Gastroesophageal sphincter (tissue), 4 donors: ENCODE measurements around the gene MMS22L. TPM values are rescaled to one million over a fixed set of nuclear protein-coding genes. Genes with fewer than 3 reads are reported as not detected.

Experiments
- ATAC-seq: fragments of 150-250 bp; one replicate; pipeline ENCODE4 v1.9.1; 2016; ENCODE audit warnings: mild to moderate bottlenecking, moderate library complexity
- H3K27ac ChIP-seq, 4 donors: fragments of 200-600 bp; sonication (generic) in 3 of 4; 1 replicate in 3 of 4; 2 replicates in 1 of 4; pipeline ENCODE4 v1.5.1; 2016 to 2019
- H3K27me3 ChIP-seq: fragments of 200-600 bp; sonication (generic); one replicate; pipeline ENCODE4 v1.5.1; 2019
- H3K36me3 ChIP-seq, 2 donors: fragments of 200-600 bp; sonication (generic); one replicate each; pipeline ENCODE4 v1.5.1; 2019; ENCODE audit warnings: control low read depth in 1 of 2
- H3K4me1 ChIP-seq, 3 donors: fragments of 200-600 bp; sonication (generic); 1 replicate in 2 of 3; 2 replicates in 1 of 3; pipeline ENCODE4 v1.5.1; 2016 to 2019; ENCODE audit warnings: control low read depth in 2 of 3
- H3K4me3 ChIP-seq, 2 donors: fragments of 200-600 bp; sonication (generic); one replicate each; pipeline ENCODE4 v1.5.1; 2019; ENCODE audit warnings: mild to moderate bottlenecking in 1 of 2, moderate library complexity in 1 of 2
- H3K9me3 ChIP-seq, 3 donors: fragments of 200-600 bp; sonication (generic); one replicate each; pipeline ENCODE4 v1.5.1; 2017 to 2019; ENCODE audit warnings: control low read depth in 2 of 3
- EP300 ChIP-seq: sonication (generic); formaldehyde crosslinking; IDR thresholded peaks from one replicate; pipeline ENCODE4 v1.6.1; 2017; ENCODE audit warnings: antibody characterized with exemption, mild to moderate bottlenecking
- POLR2A ChIP-seq, 2 donors: fragments of 450-650 bp; IDR thresholded peaks; one replicate each; pipeline ENCODE4 v1.6.1; 2017; ENCODE audit warnings: antibody characterized with exemption in 2 of 2, mild to moderate bottlenecking in 2 of 2, moderate library complexity in 1 of 2
- POLR2AphosphoS5 ChIP-seq: sonication (generic); formaldehyde crosslinking; IDR thresholded peaks from one replicate; pipeline ENCODE4 v1.6.1; 2017; ENCODE audit warnings: antibody characterized with exemption
- WGBS, 2 donors: methylation state at CpG; one replicate each; pipeline ENCODE4 v1.1.5; 2018; ENCODE audit warnings: low coverage in 1 of 2; 5-methylcytosine and 5-hydroxymethylcytosine counted together
- total RNA-seq, 4 donors: library from RNA; depleted of rRNA; stranded (reverse); fragments of >200 nt; gene quantifications; one replicate each; pipeline ENCODE4 v1.1.0, GENCODE V29; 2016
- TF ChIP-seq, protein P1 (sequence below), 4 experiments: fragments of 200-600 bp in 2 of 4; fragments of 450-650 bp in 2 of 4; sonication (generic) in 1 of 4; IDR thresholded peaks; one replicate each; pipeline ENCODE4 v1.5.1; 2017 to 2019; ENCODE audit warnings: antibody characterized with exemption in 4 of 4, mild to moderate bottlenecking in 2 of 4, moderate library complexity in 2 of 4

The MMS22L gene, protein sequence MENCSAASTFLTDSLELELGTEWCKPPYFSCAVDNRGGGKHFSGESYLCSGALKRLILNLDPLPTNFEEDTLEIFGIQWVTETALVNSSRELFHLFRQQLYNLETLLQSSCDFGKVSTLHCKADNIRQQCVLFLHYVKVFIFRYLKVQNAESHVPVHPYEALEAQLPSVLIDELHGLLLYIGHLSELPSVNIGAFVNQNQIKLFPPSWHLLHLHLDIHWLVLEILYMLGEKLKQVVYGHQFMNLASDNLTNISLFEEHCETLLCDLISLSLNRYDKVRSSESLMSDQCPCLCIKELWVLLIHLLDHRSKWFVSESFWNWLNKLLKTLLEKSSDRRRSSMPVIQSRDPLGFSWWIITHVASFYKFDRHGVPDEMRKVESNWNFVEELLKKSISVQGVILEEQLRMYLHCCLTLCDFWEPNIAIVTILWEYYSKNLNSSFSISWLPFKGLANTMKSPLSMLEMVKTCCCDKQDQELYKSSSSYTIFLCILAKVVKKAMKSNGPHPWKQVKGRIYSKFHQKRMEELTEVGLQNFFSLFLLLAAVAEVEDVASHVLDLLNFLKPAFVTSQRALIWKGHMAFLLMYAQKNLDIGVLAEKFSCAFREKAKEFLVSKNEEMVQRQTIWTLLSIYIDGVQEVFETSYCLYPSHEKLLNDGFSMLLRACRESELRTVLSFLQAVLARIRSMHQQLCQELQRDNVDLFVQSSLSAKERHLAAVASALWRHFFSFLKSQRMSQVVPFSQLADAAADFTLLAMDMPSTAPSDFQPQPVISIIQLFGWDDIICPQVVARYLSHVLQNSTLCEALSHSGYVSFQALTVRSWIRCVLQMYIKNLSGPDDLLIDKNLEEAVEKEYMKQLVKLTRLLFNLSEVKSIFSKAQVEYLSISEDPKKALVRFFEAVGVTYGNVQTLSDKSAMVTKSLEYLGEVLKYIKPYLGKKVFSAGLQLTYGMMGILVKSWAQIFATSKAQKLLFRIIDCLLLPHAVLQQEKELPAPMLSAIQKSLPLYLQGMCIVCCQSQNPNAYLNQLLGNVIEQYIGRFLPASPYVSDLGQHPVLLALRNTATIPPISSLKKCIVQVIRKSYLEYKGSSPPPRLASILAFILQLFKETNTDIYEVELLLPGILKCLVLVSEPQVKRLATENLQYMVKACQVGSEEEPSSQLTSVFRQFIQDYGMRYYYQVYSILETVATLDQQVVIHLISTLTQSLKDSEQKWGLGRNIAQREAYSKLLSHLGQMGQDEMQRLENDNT
- 10 to 100 TPM in 1 of 4 donors, 1 to 10 TPM in 3; 3.7 to 21.8 (median 4.3) TPM for total RNA-seq

DNA sequence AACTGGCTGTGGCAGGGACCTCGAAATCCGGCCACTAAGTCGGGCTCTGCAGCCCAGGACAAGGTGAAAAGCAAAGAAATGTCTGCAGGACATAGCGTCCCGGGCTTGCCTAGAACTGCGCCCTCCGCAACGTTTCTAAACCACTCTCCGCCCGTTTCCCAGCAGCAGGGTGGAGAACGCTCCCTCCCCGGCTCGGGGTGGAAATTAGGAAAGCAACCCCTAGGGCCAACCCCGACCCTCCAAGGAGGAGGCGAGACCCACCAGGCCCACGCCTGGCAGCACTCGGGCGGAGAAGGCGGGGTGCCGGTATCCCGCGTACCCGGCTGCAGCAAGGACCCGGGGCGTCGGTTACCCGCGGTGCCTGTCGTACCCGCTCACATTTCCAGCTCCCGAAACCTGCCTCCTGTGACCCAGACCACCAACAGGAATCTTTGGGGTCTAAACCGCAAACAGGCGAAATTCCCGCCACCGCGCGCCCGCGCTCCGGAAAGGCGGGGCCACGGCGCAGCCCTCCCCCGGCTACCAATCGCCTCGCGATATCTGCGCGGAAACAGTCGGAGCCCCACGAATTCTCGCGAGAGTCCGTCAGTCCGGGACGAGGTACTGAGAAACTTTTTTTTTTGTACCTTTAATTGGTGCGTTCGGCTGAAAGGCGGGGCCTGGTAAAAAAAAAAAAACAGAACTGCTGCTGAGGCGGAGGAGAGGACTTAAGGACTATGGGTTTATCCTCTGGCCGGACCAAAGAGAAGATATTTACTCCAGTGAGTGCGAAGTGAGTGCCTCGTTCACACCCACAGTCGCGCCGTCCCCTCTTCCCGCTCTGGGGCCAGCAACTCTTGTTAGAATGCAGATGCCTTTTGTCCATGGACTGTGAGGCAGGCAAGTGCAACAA lies at the start of gene MMS22L:
MMS22L (minus strand) TSS at position 491 of the 892 bp plus-strand sequence. CDS start 739 bp downstream, outside the sequence.
- H3K27ac ChIP-seq: peak within 1 kb of the TSS; percentile 19 to 80 (median 78)
- no peaks in the 10 kb centered on the region for H3K9me3 ChIP-seq
- peak; percentile 96 for ATAC-seq
- TF ChIP-seq, protein P1, sequence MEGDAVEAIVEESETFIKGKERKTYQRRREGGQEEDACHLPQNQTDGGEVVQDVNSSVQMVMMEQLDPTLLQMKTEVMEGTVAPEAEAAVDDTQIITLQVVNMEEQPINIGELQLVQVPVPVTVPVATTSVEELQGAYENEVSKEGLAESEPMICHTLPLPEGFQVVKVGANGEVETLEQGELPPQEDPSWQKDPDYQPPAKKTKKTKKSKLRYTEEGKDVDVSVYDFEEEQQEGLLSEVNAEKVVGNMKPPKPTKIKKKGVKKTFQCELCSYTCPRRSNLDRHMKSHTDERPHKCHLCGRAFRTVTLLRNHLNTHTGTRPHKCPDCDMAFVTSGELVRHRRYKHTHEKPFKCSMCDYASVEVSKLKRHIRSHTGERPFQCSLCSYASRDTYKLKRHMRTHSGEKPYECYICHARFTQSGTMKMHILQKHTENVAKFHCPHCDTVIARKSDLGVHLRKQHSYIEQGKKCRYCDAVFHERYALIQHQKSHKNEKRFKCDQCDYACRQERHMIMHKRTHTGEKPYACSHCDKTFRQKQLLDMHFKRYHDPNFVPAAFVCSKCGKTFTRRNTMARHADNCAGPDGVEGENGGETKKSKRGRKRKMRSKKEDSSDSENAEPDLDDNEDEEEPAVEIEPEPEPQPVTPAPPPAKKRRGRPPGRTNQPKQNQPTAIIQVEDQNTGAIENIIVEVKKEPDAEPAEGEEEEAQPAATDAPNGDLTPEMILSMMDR (IDR thresholded peaks at IDR 0.05): no peak
- TF ChIP-seq EP300 (no peak), POLR2A (IDR thresholded peaks at IDR 0.05) (no peak), POLR2AphosphoS5 (no peak)
- peaks cover 0 to 5% of the 10 kb centered on the region in 2 donors for H3K36me3 ChIP-seq
- 0% methylated on average over 11 to 26 of the region's 67 CpGs for WGBS, 2 donors
- H3K4me3 ChIP-seq: peak within 1 kb of the TSS; percentile 65 to 79
- peaks cover 0 to 20% (median 3%) of the 10 kb centered on the region in 3 donors for H3K4me1 ChIP-seq
- H3K27me3 ChIP-seq: no peaks in the 10 kb centered on the region

DNA sequence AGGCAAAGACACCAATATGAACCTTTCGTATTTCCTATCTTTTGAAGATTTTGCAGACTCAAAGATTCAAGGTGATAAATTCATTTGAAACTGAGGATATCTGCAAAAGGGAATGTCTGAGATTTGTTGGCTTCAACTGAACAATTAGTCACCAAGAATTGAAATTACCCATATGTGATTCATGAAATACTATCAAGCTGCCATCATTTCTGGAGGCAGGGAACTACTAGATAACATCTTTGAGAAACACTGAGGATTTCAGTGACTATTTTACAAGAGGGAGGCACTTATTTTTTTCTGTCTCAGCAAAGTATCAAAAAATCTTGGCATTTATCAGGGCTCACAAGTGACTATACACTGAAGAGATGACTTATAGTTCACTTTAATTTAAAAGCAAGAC lies 39.8 kb upstream of the MMS22L start:
- 67 to 75% methylated on average over 1 of the region's 1 CpG for WGBS, 2 donors

DNA sequence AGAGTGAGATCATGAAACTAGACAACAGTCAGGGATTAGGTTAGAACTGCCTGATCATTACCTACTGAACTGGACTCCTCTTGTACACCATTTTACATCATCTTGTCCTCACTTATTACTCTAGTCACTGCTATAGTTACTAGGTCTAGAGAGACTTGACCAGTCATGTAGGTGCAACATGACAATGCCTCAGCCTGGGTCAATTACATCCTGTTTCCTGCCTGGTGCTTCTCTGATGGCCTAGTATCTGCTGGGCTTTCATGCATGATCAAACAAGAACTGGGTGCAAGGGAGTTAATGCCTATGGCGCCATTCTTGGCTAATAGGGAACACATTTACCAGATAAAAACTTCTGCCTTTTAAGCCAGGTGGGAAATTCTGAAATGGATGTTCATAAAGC lies 39.2 kb upstream of the MMS22L start:
- Histone ChIP-seq H3K4me3 (no peak overlapping the region), H3K27me3 (no peaks in the 10 kb centered on the region), H3K27ac (no peak overlapping the region), H3K4me1 (no peaks in the 10 kb centered on the region), H3K36me3 (no peaks in the 10 kb centered on the region), H3K9me3 (no peaks in the 10 kb centered on the region)
- no peak for ATAC-seq
- WGBS, 2 donors: 100% methylated on average over 1 of the region's 1 CpG
- TF ChIP-seq POLR2AphosphoS5: no peak
- TF ChIP-seq POLR2A (IDR thresholded peaks at IDR 0.05): no peak
- TF ChIP-seq, protein P1 (IDR thresholded peaks at IDR 0.05): no peak

More for the DNA sequence above, 39.8 kb upstream of the MMS22L start:
- Histone ChIP-seq H3K9me3 (no peaks in the 10 kb centered on the region), H3K27ac (no peak overlapping the region), H3K4me1 (no peaks in the 10 kb centered on the region), H3K27me3 (no peaks in the 10 kb centered on the region), H3K36me3 (no peaks in the 10 kb centered on the region), H3K4me3 (no peak overlapping the region)
- no peak for TF ChIP-seq POLR2AphosphoS5
- TF ChIP-seq, protein P1 (IDR thresholded peaks at IDR 0.05): no peak
- TF ChIP-seq EP300: no peak
- TF ChIP-seq POLR2A (IDR thresholded peaks at IDR 0.05): no peak
- ATAC-seq: no peak

DNA sequence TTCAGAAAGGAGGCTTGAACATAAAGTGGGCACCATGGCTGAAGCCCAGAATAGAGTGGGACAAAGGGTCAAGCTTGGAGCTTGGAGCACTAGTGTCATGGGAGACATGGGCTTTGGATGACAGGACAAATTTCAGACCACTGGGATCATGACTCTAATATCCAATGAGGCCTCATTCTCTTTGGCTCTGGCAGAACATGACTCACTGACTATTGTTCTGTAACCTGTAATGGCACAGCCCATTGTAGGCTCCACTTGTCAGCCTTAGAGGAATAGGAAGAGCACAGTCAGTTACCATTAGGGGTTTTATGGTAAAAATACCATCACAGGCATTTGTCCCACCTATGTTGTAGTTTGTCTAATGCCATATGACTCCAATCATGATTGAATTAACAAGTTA lies 34.0 kb upstream of the MMS22L start:
- H3K27ac ChIP-seq: no peak overlapping the region
- H3K27me3 ChIP-seq: no peaks in the 10 kb centered on the region
- no peaks in the 10 kb centered on the region for H3K36me3 ChIP-seq
- H3K4me1 ChIP-seq: no peaks in the 10 kb centered on the region
- no peak for ATAC-seq
- no peaks in the 10 kb centered on the region for H3K9me3 ChIP-seq
- no peak overlapping the region for H3K4me3 ChIP-seq
- no peak for TF ChIP-seq POLR2AphosphoS5
- TF ChIP-seq EP300: no peak
- TF ChIP-seq, protein P1 (IDR thresholded peaks at IDR 0.05): no peak
- TF ChIP-seq POLR2A (IDR thresholded peaks at IDR 0.05): no peak
